ENCODE measurements around the gene LMO1.

LMO1 gene

DNA sequence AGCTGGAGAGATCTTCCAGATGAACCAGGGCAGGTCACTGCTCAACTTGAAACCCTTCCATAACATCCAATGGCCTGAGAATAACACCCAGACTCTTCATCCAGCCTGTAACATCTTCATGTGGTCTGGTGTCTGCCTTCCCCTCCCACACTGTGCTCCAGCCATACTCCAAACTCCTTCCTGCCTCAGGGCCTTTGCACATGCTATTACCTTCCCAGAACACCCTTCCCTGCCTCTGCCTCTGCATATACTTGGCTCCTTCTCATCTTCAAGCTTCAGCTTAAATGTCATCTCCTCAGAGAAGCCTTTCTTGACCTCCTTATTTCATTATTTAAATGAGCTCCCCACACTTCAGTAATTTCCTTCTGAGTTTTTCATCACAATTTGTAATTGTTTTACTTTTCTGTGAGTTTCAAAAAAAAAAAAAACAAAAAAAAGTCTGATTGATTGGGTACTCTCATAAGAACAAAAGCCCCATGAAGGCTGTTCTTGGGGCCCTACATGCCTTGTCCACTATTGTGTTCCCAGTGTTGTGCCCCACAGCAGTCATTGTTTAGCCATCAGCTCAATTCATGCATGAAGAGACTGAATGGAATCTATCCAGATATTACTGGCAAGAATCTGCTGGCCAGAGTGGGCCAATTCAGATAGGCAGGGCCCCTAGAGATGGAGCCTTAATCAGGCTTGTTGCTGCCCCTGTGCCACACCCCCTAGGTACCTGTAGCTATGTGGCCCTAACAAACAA lies 22.1 kb downstream of the LMO1 start:
- DNase-seq = no peak

DNA sequence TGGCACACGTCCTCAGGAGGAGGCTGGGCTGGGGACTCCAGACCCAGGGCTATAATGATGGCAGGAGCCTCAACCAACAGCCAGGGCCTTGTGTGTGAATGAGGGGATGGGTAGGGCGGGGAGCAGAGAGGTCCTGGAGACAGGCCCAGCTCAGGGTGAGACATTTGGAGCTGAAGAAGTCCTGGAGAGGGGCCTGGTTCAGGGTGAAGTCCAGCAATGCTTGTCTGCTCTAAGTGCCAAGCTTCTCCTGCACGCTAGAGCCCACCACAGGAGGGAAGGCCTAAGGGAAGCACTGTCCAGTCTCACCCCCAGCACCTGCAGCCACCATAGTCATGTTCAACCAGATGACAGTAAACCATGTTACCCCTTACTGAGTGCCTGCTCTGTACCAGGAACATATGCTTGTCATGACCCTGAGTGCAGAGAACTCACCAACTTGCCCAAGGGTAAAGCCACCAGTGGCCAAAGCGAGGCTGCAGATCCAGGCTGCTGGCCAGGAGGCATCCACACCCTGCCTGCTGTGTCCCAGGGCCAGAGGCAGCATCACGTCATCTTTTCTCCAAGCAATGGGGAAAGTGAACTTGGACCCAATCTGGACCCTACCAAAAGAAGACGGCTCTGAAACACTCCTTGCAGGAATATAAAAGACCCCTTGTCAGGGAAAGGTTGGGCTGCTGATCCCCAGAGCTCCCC lies 24.0 kb downstream of the LMO1 start:
- no peak for DNase-seq

DNA sequence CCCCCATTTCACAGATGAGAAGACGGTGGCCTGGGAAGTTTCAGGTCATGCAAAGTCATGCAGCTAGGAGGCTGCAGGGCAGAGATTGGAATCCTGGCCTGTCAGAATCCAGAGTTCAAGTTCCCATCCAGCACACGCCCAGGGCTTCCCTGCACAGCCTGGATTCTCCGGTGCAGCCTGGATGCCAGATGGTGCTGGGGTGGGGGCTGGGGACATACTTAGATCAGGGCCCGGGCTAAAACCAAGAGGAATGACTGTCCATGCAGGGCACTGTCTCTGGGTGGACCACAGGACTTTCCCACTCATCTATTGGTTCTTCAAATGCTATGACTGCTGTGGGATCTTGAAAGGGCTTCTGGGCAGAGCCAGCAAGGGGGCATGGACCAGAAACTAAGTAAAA lies 24.6 kb downstream of the LMO1 start:
- no peak for DNase-seq

DNA sequence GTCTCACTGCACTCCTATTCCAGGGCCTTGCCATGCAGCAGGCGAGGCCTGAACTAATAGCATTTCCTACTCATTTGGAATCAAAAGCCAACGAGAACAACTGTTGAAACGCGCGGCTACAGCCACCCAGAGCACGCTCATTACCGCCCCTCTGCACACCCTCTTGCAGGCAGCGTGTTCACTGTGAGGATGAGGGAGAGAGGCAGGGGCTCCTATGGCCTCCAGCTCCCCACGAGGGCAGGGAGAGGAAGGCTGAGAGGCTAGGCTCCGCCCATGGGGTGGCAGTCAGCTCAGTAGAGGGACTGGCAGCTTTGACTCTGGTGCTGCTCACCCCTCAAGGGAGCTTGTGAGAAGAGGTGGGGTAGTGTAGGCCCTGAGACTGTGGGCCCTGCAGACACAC lies 26.2 kb downstream of the LMO1 start:
- no peak for DNase-seq

DNA sequence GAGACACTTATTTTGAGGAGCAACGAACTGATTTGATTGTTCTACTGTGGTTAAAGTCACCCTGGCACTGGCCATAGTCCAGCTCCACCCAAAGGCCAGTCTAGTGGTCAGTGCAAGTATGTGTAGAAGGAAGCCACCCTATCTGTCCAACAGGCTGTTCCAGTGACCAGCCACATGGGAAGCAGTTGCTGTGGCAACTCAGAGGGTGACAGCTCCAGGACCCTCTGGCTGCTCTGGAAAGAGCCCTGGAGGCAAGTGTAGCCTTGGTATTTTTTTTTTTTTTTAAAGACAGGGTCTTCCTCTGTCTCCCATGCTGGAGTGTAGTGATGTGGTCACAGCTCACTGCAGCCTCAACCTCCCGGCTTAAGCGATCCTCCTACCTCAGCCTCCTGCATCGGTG lies 27.8 kb downstream of the LMO1 start:
- no peak for DNase-seq

DNA sequence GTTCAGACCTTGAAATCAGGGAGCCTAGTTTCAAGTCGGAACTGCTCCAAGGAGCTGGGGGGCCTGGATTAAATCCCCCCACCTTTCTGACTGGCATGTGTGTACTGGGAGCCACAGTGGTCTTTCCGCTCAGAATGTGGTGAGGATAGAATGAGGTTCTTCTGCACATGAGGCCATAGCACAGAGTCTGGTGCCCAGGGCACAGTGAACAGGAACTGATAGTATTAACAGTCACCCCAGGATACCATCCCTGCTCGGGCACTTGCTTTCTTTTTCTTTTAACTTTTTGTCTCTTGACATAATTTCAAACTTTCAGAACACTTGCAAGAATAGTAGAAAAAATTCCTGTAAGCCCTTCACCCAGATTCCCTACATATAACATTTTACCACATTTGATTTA lies 28.8 kb downstream of the LMO1 start:
- DNase-seq = no peak

DNA sequence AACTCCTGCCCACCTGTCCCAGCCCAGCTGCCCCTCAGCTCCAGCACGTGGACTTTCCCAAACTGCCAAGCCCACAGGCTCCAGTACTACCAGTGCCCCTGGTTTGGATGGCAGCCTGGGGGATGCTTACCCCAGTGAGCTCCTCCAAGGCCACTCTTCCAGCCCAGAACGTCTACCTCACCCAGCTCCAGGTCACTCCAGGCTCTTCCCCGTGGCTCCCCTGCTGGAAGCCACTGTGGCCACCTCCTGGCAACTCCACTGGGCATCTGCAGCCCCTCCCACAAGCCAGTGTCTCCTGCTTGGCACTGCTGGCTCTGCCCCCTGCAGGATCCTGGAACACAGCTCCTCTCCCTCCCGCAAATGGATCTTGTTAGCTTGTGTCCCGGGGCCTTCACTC lies 29.3 kb downstream of the LMO1 start:
- no peak for DNase-seq

DNA sequence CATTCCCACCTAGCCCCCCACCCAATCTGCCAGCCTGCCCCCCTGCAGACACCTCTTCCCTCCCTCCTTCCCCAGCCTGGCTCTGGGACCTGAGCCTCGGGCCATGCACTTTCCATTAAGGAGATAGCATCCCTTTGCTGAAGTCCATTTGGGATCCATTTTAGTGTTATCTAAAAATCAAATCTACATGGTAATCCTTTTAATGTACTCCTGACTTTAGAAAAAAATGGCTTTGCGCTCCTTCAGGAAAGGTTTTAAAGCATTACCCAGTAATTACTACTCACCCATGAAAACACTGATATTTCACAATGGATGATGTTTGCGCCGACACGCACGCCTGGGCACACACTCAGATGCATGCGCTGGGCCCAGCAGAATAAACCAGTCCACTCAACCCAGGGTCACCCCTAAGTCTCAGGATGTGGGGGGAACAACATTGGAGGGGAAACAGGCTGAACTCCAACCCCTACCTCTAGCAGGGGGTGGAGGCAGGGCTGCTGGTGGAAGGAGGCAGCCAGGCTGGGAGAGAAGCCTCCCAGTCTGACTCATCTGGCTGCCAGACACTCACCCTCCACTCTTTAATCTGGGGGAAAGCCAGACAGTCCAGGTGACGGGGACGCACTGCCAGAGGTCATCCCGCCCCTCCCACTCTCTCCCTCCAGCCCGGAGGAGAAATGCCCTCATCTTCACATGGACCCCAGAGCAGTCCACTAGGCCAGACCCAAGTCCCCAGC lies 29.8 kb downstream of the LMO1 start:
- no peak for DNase-seq

DNA sequence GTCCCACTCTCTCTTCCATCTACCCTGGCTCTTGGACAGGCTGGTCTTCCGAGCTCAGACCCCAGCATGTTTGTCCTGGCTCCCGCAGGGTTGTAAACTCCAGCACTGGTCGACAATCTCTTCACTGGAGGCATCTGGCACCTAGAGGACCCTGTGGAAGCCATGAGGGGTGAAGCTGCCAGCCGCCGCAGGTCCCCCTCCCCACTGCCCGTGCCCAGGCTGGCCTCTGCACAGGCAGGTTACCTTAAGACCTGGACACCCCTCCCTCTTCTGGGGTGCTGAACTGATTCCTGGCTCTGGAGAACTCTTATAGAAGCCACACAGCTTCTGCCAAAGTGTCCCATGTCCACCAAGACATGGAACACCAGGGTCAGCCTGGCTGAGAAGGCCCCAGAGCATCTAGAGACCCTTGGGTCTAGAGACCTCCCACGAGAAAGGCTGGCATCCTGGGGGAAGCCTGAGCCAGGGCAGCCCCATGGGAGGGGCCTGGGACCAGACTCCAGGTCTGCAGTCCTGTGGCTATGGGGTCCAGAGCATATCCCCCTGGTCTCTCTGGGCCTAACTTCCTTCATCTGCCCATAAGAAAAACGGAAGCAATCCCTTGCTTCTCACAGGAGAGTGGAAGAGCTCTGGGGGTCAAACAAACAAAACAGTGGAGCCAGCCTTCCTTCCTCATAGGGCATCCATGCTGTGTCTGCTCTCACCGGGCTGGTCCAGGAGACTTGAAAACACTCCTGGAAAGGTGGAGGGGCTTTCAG lies 30.6 kb downstream of the LMO1 start:
- DNase-seq = no peak

DNA sequence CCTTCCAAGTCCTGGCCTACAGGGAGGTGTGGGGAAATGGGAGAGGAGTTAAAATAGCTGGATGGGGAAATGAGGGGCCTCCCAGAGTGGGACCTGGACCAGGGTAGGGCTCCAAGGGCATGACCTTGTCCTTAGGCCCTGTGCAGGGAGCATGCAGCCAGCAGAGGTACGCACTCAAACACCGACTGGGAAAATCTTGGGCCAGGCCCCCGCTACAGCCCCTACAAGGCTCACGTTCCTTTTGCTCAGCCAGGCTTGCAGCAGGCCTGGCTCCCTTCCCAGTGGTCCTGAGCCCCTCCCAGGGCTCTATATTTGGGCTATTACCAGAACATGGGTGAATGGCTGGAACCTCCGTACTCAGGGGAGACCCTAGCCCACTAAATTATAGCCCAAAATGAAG lies 31.3 kb downstream of the LMO1 start:
- DNase-seq = no peak

DNA sequence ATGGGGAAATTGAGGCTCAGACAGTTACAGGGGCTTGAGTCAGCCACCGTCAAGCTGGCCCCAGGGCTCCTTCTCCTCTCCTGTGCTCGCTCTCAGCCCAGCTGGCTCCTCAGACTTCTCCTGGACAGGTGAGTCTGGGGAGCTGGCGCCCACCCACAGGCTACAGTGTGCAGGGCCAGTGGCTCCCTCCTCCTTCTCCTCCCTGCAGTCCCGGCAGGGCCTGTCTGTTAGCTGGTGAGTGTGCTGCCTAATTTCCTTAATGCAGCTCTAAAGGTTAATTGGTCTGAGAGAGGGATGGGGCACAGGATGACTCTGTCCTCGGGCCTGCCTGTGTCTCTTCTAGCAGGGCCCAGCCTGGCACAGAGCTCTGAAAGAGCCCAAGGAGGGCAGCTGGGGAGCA lies 31.7 kb downstream of the LMO1 start:
- DNase-seq = no peak

DNA sequence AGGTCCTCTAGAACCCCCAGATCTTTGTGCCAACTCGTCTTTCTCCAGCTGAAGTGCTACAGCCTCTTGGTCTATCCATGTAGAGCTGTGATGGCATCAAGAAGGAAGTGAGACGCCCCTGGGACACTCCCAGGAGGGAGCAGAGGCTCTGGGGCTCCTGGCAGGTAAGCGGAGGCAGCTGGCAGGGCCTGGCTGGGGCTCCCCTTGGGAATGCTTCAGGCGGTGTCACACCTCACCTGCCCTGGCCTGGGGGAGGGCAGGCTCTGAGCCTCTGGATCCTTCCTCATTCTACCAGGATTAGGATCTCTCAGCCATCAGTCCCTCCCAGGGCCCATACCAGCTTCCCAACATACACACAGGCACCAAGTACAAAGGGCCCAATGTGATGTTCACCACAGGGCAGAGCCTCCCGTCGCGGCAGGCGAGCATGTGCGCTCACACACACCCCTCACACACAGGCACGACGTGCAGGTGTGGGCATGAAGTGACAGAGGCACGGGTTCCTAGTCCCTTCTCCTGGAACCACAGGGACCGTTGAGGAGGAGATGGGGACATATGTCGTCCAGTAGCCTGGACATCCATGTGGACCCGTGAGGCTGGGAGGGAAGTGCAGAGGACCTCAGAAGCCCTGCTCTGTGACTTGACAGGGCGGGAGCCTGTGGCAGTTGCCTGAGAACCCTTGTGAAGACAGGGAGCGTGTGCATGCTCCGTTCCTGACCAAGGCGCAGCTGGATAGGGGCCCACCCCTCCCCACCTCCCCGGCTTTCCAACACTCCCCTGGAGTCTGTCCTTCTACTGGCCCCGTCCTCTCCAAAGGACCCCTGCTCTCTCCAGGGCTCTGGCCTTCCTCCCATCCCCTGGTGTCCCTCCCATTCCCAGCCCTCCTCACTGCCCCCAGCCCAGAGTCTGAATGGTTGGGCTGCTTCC lies 32.5 kb downstream of the LMO1 start:
- DNase-seq = no peak

DNA sequence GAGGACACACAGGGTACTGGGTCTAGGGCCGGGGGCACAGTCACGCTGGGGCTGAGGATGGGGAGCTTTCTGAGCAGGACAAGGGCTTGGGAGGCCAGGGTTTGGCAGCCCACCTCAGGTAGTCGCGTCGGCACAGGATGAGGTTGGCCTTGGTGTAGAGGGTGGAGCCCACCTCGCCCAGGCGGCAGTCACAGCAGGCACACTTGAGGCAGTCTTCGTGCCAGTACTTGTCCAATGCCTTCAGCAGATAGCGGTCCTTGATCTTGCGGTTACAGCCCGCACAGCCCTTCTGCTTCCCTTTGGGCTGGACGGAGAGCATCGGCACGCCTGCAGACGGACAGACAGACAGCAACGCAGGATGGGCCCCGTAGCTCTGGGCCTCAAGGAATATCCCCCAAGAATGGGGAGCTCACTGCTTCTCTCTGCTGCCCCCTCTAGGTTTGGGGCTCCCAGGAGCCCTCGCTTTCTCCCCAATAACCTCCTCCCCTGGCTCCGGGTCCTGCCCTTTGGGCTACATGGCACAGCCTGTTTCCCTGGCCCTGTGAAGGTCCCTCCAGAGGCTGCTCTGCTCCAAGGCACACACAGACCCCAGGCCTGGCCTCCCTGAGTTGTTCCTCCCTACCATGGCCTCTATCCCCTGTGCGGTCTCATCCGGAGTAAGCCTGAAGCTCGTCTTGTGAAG lies 33.4 kb downstream of the LMO1 start:
- DNase-seq = no peak

DNA sequence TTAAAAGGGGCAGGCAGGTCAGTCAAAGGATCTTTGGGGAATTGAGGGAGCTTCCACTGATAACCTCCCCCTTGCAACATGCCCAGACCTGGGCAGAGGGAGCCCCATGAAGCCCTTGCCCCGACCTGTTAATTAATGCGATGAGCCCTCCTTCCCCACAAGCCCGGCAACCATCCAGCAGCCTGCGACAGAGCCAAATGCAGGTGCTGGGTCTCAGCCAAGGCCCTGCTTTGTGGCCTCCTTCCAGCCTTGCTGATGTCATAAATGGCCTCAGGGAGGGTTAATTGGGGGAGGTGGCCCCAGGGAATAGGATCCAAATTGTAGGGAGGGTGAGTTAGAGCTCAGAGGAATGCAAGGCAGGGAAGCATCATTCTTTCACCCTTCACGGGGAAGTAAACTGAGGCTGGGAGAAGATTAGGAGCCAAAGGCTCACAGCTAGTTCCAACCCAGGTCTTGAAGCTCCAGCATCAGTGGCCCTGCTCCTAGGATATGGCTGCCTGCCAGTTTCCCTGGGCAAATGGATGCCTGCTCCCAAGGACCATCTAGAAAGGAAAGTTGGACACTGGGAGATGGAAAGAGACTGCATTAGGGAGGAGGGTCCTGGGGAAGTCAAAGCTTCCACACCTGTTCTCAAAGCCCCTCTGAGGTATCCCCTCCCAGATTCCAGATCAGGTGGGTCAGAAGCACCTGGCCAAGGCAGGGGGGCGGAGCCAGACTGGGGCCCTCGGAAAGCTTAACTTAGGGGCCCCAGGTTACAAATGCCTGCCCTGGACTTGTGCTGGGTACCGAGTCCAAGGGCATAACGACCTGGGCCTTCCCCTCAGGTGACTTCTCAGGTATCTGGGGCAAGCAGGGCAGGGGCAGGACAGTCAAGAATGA lies 34.1 kb downstream of the LMO1 start:
- no peak for DNase-seq

DNA sequence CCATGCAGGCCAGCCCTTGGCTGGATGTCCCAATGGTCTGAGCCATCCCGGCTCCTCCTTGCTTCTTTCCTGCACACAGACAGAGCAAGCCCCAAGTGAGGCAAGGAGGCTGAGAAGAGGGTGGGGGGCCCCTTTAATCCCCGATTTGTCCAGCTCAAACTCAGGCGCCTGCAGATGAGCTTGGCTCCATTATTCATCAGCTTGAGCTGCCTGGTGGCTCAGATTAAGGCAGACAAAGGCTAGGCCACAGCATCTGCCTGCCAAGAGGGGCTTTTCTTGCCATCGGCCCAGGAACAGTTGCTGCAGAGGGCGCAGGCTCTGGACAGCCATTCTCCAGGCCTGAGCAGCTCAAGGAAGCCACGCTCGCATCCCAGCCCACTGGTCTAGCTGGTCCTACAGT lies 35.4 kb downstream of the LMO1 start:
- DNase-seq = no peak

DNA sequence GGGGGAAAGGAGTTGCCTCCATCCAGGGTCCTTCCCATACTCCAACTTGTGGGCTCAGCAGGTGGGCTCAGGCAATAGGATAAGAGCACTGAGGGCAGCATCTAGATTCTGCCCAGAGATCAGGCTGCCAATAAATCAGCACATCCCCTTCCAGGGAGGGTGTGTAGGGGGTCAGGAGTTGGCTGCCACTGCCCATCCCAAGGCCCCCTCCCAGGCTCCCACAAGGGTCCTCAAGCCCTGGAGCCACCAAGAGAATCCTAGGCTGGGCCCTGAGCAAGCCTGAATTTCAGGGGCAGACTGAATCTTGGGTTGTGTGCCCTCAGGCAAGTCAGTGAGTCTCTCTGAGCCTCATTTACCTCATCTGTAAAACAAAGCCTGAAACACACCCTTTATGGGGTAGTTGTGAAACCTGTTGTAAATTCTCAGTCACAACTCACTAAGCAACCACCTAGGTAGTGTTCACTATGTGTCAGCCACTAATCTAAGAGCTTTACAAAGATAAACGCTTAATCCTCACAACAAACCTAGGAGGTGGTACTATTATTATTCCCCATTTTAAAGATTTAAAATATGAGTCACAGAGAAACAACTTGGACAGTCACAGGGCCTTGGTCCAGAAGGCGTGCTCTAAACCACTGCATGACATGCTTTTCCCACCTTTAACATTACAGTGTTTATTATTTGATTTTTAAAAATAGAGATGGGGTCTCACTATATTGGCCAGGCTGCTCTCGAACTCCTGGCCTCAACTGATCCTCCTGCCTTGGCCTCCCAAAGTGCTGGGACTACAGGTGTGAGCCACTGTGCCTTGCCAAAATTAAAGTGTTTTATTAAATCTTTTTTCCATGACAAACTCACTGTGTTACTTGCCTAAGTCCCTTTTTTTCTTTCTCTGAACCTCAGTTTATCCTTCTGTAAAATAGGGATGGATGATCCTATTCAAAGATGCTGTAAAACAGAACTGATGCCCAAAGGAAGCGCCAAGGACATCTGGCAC lies 36.2 kb downstream of the LMO1 start:
- no peak for DNase-seq

DNA sequence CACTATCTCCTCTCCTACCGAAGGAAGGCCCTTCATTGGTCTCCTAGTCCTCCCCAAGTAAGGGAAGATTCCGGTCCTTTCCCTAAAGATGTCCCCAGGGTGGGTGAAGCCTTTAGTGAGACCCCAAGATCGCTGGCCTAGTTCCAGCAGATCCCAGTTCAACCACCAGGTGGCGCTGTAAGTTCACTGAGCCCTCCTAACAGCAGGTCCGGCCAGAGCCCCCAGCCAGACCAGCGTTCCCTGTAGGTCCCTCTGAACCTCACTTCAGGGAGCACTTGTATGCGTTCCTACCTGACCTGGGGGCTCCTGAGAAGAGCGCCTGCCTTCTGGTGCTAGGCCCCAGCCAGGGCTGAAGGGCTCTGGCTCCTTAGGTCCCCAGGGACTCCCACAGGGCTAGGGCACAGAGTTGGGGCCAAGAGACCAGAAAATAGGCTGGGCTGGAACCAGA lies 38.1 kb downstream of the LMO1 start:
- peak; percentile 11 to 17 for DNase-seq

DNA sequence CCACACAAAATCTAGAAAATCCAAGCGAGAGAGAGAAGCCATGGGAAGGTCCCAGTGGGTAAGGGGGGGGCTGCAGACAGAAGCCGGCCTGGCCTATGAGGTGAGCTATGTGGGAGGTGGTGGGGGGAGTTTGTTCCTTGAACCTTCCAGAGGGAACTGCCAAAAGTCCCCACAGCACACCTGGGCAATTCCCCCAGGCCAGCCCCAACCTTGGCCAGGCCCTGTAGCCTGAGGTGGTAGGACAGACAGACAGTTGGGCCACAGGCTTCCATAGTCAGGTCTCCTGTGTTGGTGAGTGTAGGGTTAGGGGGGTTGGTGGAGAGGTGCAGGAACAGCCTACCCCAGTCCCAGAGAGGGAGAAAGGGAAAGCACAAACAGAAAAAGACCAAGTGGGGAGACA lies 39.0 kb downstream of the LMO1 start:
- no peak for DNase-seq

DNA sequence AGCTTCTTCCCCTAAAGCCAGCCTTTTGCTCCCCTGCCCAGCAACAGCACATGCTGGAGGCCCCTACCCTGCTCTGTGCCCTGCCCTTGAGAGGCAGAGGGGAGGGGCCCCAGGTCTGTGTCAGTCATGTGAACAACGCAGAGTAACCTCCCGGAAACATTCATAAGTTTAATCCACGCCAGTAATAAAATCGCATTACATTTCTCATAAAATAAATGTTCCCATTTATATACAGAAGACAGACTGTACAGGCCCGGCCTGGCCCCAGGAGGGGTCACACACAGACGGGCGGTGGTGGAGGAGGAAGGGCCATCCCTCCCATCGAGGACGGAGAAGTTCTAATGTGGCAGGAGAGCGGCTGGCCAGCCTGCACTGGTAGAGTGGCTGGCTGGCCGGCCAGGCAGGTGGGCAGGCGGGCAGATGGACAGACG lies 39.5 kb downstream of the LMO1 start:
- no peak for DNase-seq
